Hepatocyte (in vitro differentiated cells): ENCODE measurements around the gene PTPRN2. TPM values are rescaled to one million over a fixed set of nuclear protein-coding genes. Genes with fewer than 3 reads are reported as not detected.

Source experiments
- DNase-seq: peaks from one replicate; pipeline ENCODE4 v3.0.0-alpha.2; 2016; ENCODE audit warnings: low spot score
- H2AFZ ChIP-seq: fragments of 200-600 bp; sonication (generic); 2 replicates; pipeline ENCODE4 v1.6.0; 2016; ENCODE audit warnings: antibody characterized with exemption, mild to moderate bottlenecking
- H3K27ac ChIP-seq: fragments of 200-600 bp; sonication (generic); 2 replicates; pipeline ENCODE4 v1.5.1; 2016; ENCODE audit warnings: mild to moderate bottlenecking
- H3K27me3 ChIP-seq: fragments of 200-600 bp; sonication (generic); 2 replicates; pipeline ENCODE4 v1.6.1; 2016
- H3K36me3 ChIP-seq: fragments of 200-600 bp; sonication (generic); replicated peaks from 2 replicates; pipeline ENCODE4 v1.5.1; 2016; ENCODE audit warnings: low read depth; ENCODE audit not compliant: insufficient read depth
- H3K4me1 ChIP-seq: fragments of 200-600 bp; sonication (generic); 2 replicates; pipeline ENCODE4 v1.5.1; 2016; ENCODE audit warnings: mild to moderate bottlenecking, moderate library complexity; ENCODE audit not compliant: insufficient read depth
- H3K4me2 ChIP-seq: fragments of 200-600 bp; sonication (generic); 2 replicates; pipeline ENCODE4 v1.6.0; 2016
- H3K4me3 ChIP-seq: fragments of 200-600 bp; sonication (generic); 2 replicates; pipeline ENCODE4 v1.5.1; 2016; ENCODE audit warnings: mild to moderate bottlenecking
- H3K79me2 ChIP-seq: fragments of 200-600 bp; sonication (generic); 2 replicates; pipeline ENCODE4 v1.6.0; 2017; ENCODE audit warnings: mild to moderate bottlenecking
- H3K9me2 ChIP-seq: fragments of 200-600 bp; sonication (generic); replicated peaks from 2 replicates; pipeline ENCODE4 v1.6.0; 2017; ENCODE audit warnings: mild to moderate bottlenecking; ENCODE audit not compliant: insufficient read depth
- H3K9me3 ChIP-seq: fragments of 200-600 bp; sonication (generic); 2 replicates; pipeline ENCODE4 v1.5.1; 2016; ENCODE audit warnings: low read depth, mild to moderate bottlenecking
- H4K20me1 ChIP-seq: fragments of 200-600 bp; sonication (generic); 2 replicates; pipeline ENCODE4 v1.6.0; 2016; ENCODE audit warnings: mild to moderate bottlenecking; ENCODE audit not compliant: insufficient read depth, poor library complexity, severe bottlenecking
- CTCF ChIP-seq: fragments of 200-600 bp; sonication (generic); IDR thresholded peaks from 2 replicates; pipeline ENCODE4 v1.5.1; 2016; ENCODE audit warnings: antibody characterized with exemption, mild to moderate bottlenecking; ENCODE audit not compliant: poor library complexity
- EZH2 ChIP-seq: fragments of 200-600 bp; sonication (generic); IDR thresholded peaks from 2 replicates; pipeline ENCODE4 v1.6.1; 2016; ENCODE audit warnings: antibody characterized with exemption, mild to moderate bottlenecking, borderline replicate concordance
- EZH2phosphoT487 ChIP-seq: fragments of 200-600 bp; sonication (generic); IDR thresholded peaks from one replicate; pipeline ENCODE4 v1.6.1; 2018; ENCODE audit warnings: antibody characterized with exemption, mild to moderate bottlenecking, low read depth, moderate library complexity; ENCODE audit not compliant: unreplicated experiment, severe bottlenecking
- WGBS: methylation state at CpG from one replicate; pipeline ENCODE4 v1.1.6; 2016; ENCODE audit warnings: low lambda C conversion rate; ENCODE audit errors: missing lambda C conversion rate; 5-methylcytosine and 5-hydroxymethylcytosine counted together
- polyA plus RNA-seq: library from polyadenylated mRNA; unstranded; fragments of >200 nt; fragmentation: Nextera tagmentation; extraction: Ambion mirVana; gene quantifications from 2 replicates; pipeline ENCODE4 v1.2.1, GENCODE V29; 2016
- total RNA-seq: library from RNA; depleted of rRNA; stranded (reverse); fragments of >200 nt; gene quantifications from 2 replicates; pipeline ENCODE4 v1.2.3, GENCODE V29; 2014

Gene PTPRN2
- total and polyA plus RNA-seq, 2 experiments from 2014 or later, result 2.1 to 3.3 TPM

GRCh38 chr7:158075633-158076001 is 512.0 kb downstream of the PTPRN2 start:
- Histone ChIP-seq H3K9me2 (no peaks in the 10 kb centered on the region), H3K27me3 (no peaks in the 10 kb centered on the region), H3K79me2 (no peaks in the 10 kb centered on the region), H3K27ac (no peak overlapping the region), H3K9me3 (no peaks in the 10 kb centered on the region), H3K4me2 (no peak overlapping the region), H3K4me1 (no peaks in the 10 kb centered on the region), H2AFZ (no peak overlapping the region), H3K36me3 (no peaks in the 10 kb centered on the region), H3K4me3 (no peak overlapping the region), H4K20me1 (no peaks in the 10 kb centered on the region)
- no peak for DNase-seq
- 92% methylated on average over 17 of the region's 17 CpGs for WGBS
- TF ChIP-seq EZH2phosphoT487, result no peak

DNA sequence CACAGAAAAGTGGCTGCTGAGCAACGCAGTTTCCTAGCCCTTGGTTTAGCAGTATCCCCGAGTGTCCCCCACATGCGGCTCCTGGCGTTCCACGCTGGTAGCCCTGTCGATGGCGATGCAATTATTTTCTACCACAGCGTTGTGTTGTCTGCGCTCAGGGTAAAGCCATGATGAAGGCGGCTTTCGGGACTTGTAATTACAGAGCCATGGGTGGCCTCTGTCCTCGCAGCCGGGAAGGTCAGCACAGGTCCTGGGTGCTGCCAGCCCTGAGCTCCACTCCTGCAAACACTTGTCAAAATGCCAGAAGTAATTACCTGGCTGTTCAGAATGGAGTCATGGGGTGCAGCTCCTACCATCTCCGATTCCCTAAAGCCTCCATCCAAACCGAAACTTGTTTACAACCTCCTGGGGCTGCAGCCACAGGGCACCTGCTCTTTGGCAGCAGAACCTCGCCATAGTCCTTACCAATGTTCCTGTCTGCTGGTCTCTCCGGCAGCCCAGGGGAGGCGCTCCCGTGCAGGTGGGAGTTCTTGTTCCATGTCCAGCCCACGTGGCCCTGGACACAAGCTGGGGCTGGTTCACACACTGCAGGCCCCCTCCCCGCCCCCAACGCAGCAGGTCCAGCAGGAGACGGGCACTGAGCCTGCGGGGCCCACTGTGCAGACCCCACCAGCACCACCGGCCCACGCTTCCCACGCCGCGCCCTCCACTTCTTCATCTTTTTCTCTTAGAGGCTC is 512.6 kb downstream of the PTPRN2 start:
- Histone ChIP-seq H3K9me2 (no peaks in the 10 kb centered on the region), H2AFZ (no peak overlapping the region), H3K27ac (no peak overlapping the region), H3K4me3 (no peak overlapping the region), H3K27me3 (no peaks in the 10 kb centered on the region), H3K4me2 (no peak overlapping the region), H3K9me3 (no peaks in the 10 kb centered on the region), H4K20me1 (no peaks in the 10 kb centered on the region), H3K36me3 (no peaks in the 10 kb centered on the region), H3K79me2 (no peaks in the 10 kb centered on the region), H3K4me1 (no peaks in the 10 kb centered on the region)
- WGBS, result 87% methylated on average over 28 of the region's 29 CpGs
- TF ChIP-seq CTCF, result no peak
- no peak for TF ChIP-seq EZH2phosphoT487
- DNase-seq, result no peak

GRCh38 chr7:158073845-158074840 is 513.5 kb downstream of the PTPRN2 start:
- Histone ChIP-seq H3K27ac (no peak overlapping the region), H3K27me3 (no peaks in the 10 kb centered on the region), H3K36me3 (no peaks in the 10 kb centered on the region), H3K79me2 (no peaks in the 10 kb centered on the region), H4K20me1 (no peaks in the 10 kb centered on the region), H3K9me2 (no peaks in the 10 kb centered on the region), H3K4me3 (no peak overlapping the region), H3K4me1 (no peaks in the 10 kb centered on the region), H2AFZ (no peak overlapping the region), H3K4me2 (no peak overlapping the region), H3K9me3 (no peaks in the 10 kb centered on the region)
- no peak for DNase-seq
- 84% methylated on average over 35 of the region's 35 CpGs for WGBS
- TF ChIP-seq EZH2phosphoT487 (no peak), CTCF (no peak), EZH2 (no peak)
